HG03103 (cell line): ENCODE results near the gene AP4S1.
"Not testable (repeated sequence)": the region's sequence is repeated elsewhere in the genome, so short reads cannot be mapped to it uniquely, and the experiment has no call there.

ENCODE experiments used
- ATAC-seq: cut with Tn5 transposase; IDR thresholded peaks from one replicate; pipeline ENCODE4 v1.9.1; 2021; ENCODE audit warnings: low read depth; ENCODE audit not compliant: unreplicated experiment

AP4S1 gene

DNA sequence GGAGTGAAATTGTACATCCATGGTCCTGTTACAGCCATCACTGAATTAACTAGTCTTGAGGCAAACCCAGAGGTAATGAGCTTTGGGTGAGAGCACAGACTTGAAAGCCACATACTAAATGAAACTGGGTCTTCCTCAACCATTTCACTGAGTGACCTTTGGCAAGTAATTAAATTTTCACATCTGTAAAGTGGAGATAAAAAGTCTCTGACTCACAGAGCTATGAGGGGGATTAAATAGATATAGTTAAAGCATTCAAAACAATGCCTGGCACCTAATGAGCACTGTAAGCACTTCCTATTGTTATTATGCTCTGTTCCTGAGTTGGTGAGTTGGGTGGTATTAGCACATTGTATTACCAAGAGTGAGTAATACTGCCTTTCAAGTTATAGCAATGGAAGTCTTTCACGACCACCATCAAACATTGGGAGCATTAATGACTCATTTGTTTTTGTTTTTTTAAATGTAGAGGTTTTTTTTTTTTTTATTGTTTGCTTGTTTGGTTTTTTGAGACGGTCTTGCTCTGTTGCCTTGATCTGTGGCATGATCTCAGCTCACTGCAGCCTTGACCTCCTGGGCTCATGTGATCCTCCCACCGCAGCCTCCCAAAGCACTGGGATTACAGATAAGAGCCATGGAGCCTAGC lies 13.2 kb downstream of the AP4S1 start:
- no peak for ATAC-seq

GRCh38 chr14:31042300-31042699 lies 16.9 kb downstream of the AP4S1 start:
- no peak for ATAC-seq

- ATAC-seq, result not testable (repeated sequence)
These were observed 17.4 kb downstream of the AP4S1 start for GRCh38 chr14:31042893-31043292.

GRCh38 chr14:31043379-31043778 lies 17.9 kb downstream of the AP4S1 start:
- no peak for ATAC-seq

- no peak for ATAC-seq
These were observed 20.1 kb downstream of the AP4S1 start for GRCh38 chr14:31045501-31046080.

DNA sequence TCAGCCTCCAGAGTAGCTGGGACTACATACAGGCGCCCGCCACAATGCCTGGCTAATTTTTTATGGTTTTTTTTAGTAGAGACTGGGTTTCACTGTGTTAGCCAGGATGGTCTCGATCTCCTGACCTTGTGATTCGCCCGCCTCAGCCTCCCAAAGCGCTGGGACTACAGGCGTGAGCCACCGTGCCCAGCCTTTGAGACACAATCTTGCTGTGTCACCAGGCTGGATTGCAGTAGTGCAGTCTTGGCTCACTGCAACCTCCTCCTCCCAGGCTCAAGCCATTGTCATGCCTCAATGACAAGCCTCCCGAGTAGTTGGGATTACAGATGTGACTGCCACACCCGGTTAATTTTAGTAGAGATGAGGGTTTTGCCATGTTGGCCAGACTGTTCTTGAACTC lies 22.1 kb downstream of the AP4S1 start:
- no peak for ATAC-seq

DNA sequence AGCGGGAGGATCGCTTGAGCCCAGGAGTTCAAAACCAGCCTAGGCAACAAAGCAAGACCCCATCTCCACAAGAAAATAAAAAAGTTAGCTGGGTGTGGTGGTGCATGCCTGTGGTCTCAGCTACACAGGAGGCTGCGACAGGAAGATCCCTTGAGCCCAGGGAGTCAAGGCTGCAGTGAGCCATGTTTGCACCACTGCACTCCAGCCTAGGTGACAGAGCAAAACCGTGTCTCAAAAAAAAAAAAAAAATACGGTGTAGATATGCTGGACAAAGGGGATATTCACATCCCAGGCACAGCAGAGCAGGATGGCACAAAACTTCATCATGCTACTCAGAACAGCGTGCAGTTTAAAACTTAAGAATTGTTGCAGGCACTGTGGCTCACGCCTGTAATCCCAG lies 25.6 kb downstream of the AP4S1 start:
- no peak for ATAC-seq

GRCh38 chr14:31051511-31051910 lies 26.1 kb downstream of the AP4S1 start:
- no peak for ATAC-seq

DNA sequence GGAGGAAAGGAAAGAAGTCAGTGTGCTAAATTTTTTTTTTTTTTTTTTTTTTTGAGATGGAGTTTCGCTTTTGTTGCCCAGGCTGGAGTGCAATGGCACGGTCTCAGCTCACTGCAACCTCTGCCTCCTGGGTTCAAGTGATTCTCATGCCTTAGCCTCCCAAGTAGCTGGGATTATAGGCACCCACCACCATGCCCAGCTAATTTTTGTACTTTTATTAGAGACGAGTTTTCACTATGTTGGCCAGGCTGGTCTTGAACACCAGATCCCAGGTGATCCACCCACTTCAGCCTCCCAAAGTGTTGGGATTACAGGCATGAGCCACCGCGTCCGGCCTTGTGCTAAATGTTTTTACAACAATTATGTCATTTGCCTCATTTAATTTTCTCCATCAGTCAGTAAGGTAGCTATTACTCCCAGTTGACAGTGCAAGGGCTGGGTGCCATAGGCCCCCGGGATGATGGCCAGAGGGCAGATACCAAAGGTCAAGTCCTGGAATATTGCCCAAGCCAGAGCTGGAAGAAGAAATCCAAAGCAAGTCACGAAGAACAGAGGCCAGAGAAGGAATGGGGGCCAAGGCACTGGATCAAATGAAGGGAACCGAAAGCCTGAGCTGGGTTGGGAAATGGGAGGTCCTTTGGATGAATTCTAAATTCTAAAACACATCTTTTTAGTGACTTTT lies 27.6 kb downstream of the AP4S1 start:
- ATAC-seq, result not testable (repeated sequence)

DNA sequence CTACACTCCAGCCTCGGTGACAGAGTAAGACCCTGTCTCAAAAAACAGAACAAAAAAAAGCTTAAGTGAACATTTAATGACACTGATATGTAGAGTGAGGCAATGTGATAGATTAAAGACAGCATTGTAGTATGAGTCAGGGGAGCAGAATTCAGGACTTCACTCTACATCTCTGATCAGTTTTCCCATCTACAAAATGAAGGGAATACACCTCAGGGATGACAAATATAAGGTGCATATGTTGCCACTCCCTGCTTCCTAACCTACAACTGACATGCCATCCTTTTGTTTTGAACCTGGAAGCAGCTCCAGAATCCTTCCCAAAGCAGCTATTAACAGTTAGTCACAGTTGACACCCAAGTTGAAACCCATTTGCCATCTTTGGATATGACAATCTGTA lies 31.6 kb downstream of the AP4S1 start:
- no peak for ATAC-seq

DNA sequence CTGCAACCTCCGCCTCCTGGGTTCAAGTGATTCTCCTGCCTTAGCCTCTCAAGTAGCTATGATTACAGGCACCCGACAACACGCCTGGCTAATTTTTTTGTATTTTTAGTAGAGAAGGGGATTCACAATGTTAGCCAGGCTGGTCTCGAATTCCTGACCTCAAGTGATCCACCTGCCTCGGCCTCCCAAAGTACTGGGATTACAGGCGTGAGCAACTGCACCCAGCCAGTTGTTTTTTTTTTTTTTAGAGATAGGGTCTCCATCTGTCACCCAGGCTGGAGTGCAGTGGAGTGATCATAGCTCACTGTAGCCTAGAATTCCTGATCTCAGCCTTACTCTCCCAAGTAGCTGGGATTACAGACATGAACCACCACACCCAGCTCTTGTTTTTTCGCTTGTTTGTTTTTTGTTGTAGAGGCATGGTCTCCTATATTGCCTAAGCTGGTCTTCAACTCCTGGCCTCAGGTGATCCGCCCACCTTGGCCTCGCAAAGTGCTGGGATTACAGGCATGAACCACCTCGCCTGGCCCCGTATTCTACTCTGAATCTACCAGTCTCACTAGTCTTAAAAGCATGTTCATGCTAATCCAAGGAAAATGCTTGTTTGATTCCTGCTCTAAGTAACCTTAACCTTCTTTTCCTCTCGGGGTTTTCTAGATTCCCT lies 32.4 kb downstream of the AP4S1 start:
- no peak for ATAC-seq

DNA sequence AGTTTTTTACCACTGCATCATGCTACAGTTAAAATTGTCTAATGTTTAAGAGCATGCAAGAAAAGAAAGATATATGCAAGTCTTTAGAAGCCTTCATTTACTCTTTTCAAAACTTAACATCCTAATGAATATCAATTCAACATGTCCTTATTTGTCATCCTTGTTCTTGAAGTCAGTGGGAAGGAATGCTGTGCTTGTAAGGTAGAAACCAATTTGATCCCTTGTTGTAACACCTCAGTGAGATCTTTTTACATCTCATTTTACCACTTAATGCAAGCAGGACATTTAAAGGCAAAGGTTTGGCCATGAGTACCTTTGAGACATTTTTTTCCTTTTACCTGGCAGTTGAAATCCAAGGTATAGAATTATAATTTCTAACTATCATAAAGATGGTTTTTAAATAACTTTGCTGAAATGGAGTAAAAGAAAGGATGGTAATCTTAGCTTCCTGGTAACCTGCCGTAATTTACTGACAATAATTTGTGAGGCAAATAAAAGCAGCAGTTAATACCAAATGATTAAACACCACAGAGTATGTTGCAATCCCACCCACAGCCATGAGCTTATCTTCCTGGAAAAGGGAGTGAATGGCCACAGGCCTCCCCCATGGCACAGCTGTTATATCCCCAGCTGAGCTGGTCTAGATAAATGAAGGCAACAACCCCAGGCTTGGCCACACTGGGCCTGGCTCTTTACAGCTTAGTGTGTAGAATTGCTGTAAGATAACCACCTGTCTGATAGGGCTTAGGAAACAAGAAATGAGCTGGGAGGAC lies 33.9 kb downstream of the AP4S1 start:
- no peak for ATAC-seq

DNA sequence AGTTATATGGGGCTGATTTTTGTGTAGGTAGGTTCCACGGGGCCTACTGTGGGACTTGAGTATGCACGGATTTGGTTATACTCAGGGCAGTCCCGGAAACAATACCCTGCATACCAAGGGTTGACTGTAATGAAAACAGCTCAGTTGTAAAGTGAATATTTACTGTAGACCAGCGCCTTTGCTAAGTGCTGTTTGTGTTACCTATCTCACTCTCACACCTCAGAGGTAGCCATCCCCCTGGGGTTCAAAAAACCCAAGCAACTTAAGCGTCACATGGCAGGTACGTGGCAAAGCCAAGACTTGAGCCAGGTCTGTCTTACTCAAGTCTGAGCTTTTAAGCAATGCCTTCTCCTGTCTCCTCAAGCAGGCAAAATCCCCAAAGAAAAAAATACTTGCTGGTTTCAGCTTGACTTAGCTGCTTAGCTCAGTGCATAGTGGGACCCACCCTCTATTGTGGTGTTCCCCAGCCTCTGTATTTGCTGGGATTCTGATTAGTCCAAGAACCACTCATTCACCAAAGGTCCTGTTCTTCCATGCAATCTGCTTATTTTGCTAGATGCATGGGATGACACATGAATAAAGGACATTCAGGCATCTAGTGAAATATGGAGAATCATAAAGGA lies 34.9 kb downstream of the AP4S1 start:
- no peak for ATAC-seq

DNA sequence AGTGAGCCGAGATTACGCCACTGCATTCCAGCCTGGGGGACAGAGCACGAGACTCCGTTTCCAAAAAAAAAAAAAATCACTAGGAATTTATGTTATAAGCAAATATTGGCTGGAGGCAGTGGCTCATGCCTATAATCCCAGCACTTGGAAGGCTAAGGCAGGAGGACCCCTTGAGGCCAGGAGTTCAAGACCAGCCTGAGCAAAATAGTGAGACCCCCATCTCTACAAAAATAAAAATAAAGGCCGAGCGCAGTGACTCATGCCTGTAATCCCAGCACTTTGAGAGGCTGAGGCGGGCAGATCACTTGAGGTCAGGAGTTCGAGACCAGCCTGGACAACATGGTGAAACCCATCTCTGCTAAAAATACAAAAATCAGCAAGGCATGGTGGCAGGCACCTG lies 37.5 kb downstream of the AP4S1 start:
- ATAC-seq, result not testable (repeated sequence)

DNA sequence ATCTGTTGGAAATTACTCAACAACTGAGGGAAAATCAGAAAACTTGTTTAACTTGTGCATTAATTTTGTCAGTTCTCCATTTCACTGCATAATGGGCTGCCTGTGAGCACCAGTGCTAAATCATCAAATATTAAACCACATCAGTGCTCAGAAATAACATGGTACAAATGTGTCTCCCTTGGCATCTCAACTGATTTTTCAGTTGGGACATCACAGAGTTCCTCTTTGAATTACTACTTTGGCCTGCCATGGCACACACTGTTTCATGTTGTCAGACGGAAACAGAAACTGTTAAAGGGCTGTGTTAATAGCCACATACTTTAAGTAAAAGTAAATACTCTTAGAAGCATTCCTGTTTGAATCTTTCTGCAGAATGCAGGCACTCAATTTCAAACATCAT lies 42.8 kb downstream of the AP4S1 start:
- ATAC-seq, result no peak

DNA sequence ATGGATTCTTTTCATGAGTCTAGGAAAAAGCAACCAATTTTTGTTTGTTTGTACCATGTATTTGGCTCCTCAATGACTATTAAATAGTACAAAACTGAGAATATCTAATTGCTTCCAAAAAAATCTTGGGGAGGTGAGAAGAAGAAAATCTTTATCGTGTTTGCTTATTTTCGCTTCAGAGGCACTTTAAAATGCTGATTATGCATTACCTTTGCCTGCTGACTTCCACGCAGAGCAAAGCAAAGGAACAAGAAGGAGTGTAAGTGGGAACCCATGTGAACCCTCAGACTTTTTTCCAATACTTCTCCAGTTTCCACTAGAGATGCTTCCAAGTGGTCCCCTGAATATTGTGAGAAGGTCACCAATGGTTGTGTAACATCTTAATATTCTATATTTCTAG lies 43.9 kb downstream of the AP4S1 start:
- no peak for ATAC-seq

DNA sequence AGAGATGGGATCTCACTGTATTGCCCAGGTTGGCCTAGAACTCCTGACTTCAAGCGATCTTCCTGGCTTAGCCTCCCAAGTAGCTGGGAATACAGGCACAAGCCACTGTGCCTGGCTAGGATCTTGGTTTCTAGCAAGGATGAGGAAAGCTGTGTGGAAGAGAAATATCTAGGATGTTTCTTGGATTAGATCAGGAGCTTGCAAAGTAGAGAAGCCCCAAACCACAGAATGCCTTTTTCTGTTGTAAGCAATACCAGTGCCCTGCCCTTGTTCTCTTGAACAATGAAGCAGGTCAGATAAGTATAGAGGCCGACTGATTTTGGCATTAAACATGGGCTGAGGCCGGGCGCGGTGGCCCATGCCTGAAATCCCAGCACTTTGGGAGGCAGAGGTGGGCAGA lies 45.0 kb downstream of the AP4S1 start:
- ATAC-seq, result no peak

DNA sequence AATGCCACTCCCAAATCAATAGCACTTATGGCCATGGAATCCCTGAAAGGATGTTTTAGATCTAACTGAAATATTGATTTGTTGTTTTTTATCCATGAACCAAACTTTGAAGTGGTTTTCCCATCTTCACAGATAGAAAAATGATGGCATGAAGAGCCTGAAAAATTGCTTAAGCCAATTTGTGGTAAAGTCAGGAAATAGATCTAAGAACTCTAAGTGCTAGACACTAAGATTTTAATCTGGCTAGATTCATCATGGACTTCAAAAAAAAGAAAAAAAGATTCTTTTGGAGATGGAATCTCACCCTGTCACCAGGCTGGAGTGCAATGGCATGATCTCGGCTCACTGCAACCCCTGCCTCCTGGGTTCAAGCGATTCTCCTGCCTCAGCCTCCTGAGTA lies 45.7 kb downstream of the AP4S1 start:
- ATAC-seq, result no peak

DNA sequence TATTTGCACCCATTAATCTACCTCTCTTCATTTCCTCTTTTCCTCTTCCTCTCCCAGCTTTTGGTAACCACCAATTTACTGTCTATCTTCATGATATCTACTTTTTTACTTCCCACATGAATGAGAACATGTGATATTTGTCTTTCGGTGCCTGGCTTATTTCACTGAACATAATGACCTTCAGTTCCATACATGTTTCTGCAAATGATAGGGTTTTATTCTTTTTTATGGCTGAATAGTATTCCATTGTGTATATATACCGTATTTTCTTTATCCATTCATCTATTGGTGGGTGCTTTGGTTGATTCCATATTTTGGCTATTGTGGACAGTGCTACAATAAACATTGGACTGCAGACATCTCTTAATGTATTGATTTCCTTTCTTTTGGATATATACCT lies 49.7 kb downstream of the AP4S1 start:
- no peak for ATAC-seq

- ATAC-seq, result no peak
These were observed 53.3 kb downstream of the AP4S1 start for GRCh38 chr14:31078766-31079165.
